Anterior cingulate cortex (tissue), 58 donors: ENCODE measurements around the gene PLA2G12B.

ENCODE experiments used
- DNase-seq, 58 donors: peaks; one replicate each; lab custom pipeline; 2025; lab: John Stamatoyannopoulos, UW

The PLA2G12B gene

GRCh38 chr10:72895236-72895850, 59.3 kb downstream of the PLA2G12B start:
- no peak for DNase-seq

- no peak for DNase-seq
Observed at GRCh38 chr10:72893136-72893798, 61.3 kb downstream of the PLA2G12B start, which contains the start of gene OIT3. Gene OIT3, plus strand, starts transcription at chr10:72893739. Its CDS starts 60 bp downstream, at chr10:72893799.

- no peak for DNase-seq
Observed at GRCh38 chr10:72890086-72890485, 64.5 kb downstream of the PLA2G12B start.

- no peak for DNase-seq
Observed at GRCh38 chr10:72889391-72889831, 65.2 kb downstream of the PLA2G12B start.

- DNase-seq: no peak
Observed at GRCh38 chr10:72888151-72888638, 66.4 kb downstream of the PLA2G12B start.

GRCh38 chr10:72887043-72887442, 67.6 kb downstream of the PLA2G12B start:
- DNase-seq: no peak

- DNase-seq: no peak
Observed at GRCh38 chr10:72886621-72887020, 68.0 kb downstream of the PLA2G12B start.

- no peak for DNase-seq
Observed at GRCh38 chr10:72885953-72886352, 68.7 kb downstream of the PLA2G12B start.
